Measurements from ENCODE around the gene CPNE7.

The CPNE7 gene

GRCh38 chr16:89607453-89607852 lies 31.9 kb downstream of the CPNE7 start:
- H3K36me3 ChIP-seq (ENCODE audit: insufficient read depth), result no peaks in the 10 kb centered on the region
- H3K27ac ChIP-seq, result no peak overlapping the region
- H3K4me2 ChIP-seq, result no peak overlapping the region
- H3K27me3 ChIP-seq (ENCODE audit: insufficient read depth, low read depth), result peaks cover 64% of the 10 kb centered on the region
- H3K4me1 ChIP-seq (ENCODE audit: low read depth, poor library complexity, severe bottlenecking), result no peaks in the 10 kb centered on the region
- no peaks in the 10 kb centered on the region for H3K79me2 ChIP-seq (ENCODE audit: insufficient read depth, low read depth)
- no peak overlapping the region for H2AFZ ChIP-seq (ENCODE audit: low read depth)
- H4K20me1 ChIP-seq (ENCODE audit: insufficient read depth), result no peaks in the 10 kb centered on the region
- H3K9ac ChIP-seq, result no peak overlapping the region
- TF ChIP-seq CTCF (conservative IDR thresholded peaks at IDR 0.05; ENCODE audit: low read depth, low read length), result no peak
- no peak overlapping the region for H3K4me3 ChIP-seq (IDR thresholded peaks at IDR 0.05; ENCODE audit: insufficient read depth, low read depth, low read length)

- Histone ChIP-seq H3K4me3 (IDR thresholded peaks at IDR 0.05; ENCODE audit: insufficient read depth, low read depth, low read length) (no peak overlapping the region), H4K20me1 (ENCODE audit: insufficient read depth) (no peaks in the 10 kb centered on the region), H3K36me3 (ENCODE audit: insufficient read depth) (no peaks in the 10 kb centered on the region), H3K4me2 (no peak overlapping the region), H2AFZ (ENCODE audit: low read depth) (no peak overlapping the region), H3K9ac (no peak overlapping the region), H3K79me2 (ENCODE audit: insufficient read depth, low read depth) (no peaks in the 10 kb centered on the region), H3K4me1 (ENCODE audit: low read depth, poor library complexity, severe bottlenecking) (peaks cover 1% of the 10 kb centered on the region), H3K27me3 (ENCODE audit: insufficient read depth, low read depth) (peaks cover 68% of the 10 kb centered on the region), H3K27ac (no peak overlapping the region)
- no peak for TF ChIP-seq CTCF (conservative IDR thresholded peaks at IDR 0.05; ENCODE audit: low read depth, low read length)
Measured at GRCh38 chr16:89607937-89608740, 32.6 kb downstream of the CPNE7 start.

GRCh38 chr16:89610108-89610453 lies 34.5 kb downstream of the CPNE7 start:
- no peak overlapping the region for H3K9ac ChIP-seq
- TF ChIP-seq CTCF (conservative IDR thresholded peaks at IDR 0.05; ENCODE audit: low read depth, low read length), result no peak
- H4K20me1 ChIP-seq (ENCODE audit: insufficient read depth), result no peaks in the 10 kb centered on the region
- H3K27me3 ChIP-seq (ENCODE audit: insufficient read depth, low read depth), result peaks cover 72% of the 10 kb centered on the region
- H3K79me2 ChIP-seq (ENCODE audit: insufficient read depth, low read depth), result no peaks in the 10 kb centered on the region
- H2AFZ ChIP-seq (ENCODE audit: low read depth), result no peak overlapping the region
- no peak overlapping the region for H3K4me3 ChIP-seq (IDR thresholded peaks at IDR 0.05; ENCODE audit: insufficient read depth, low read depth, low read length)
- H3K4me1 ChIP-seq (ENCODE audit: low read depth, poor library complexity, severe bottlenecking), result peaks cover 6% of the 10 kb centered on the region
- no peak overlapping the region for H3K27ac ChIP-seq
- H3K4me2 ChIP-seq, result no peak overlapping the region
- H3K36me3 ChIP-seq (ENCODE audit: insufficient read depth), result no peaks in the 10 kb centered on the region

- Histone ChIP-seq H3K4me2 (no peak overlapping the region), H3K9ac (no peak overlapping the region), H4K20me1 (ENCODE audit: insufficient read depth) (no peaks in the 10 kb centered on the region), H3K79me2 (ENCODE audit: insufficient read depth, low read depth) (no peaks in the 10 kb centered on the region), H3K36me3 (ENCODE audit: insufficient read depth) (no peaks in the 10 kb centered on the region), H3K4me3 (IDR thresholded peaks at IDR 0.05; ENCODE audit: insufficient read depth, low read depth, low read length) (no peak overlapping the region), H3K27ac (no peak overlapping the region), H2AFZ (ENCODE audit: low read depth) (no peak overlapping the region), H3K27me3 (ENCODE audit: insufficient read depth, low read depth) (peaks cover 56% of the 10 kb centered on the region), H3K4me1 (ENCODE audit: low read depth, poor library complexity, severe bottlenecking) (peaks cover 6% of the 10 kb centered on the region)
- TF ChIP-seq CTCF (conservative IDR thresholded peaks at IDR 0.05; ENCODE audit: low read depth, low read length), result no peak
Measured at GRCh38 chr16:89612415-89613166, 37.0 kb downstream of the CPNE7 start.
